MM.1S (cell line): ENCODE measurements around the gene PLPPR2.

Experiments
- CTCF ChIP-seq: fragments of 300-600 bp; sonication (generic); IDR thresholded peaks from 2 replicates; pipeline ENCODE4 v1.5.1; 2016; ENCODE audit warnings: antibody characterized with exemption, low read length, mixed read lengths
- EZH2 ChIP-seq: fragments of 300-600 bp; sonication (generic); optimal IDR thresholded peaks from 2 replicates; pipeline ENCODE3; 2017; ENCODE audit warnings: low read depth, mild to moderate bottlenecking, antibody characterized with exemption, low read length, mixed read lengths

GRCh38 chr19:11383706-11384048, 28.4 kb downstream of the PLPPR2 start:
- no peak for TF ChIP-seq CTCF
- no peak for TF ChIP-seq EZH2
